AG09319 (cell line): ENCODE measurements around the gene PAPPA.

Experiments used
- DNase-seq: peaks from one replicate; pipeline ENCODE4 v3.0.0-alpha.2; 2010; ENCODE audit warnings: low read depth; ENCODE audit errors: extremely low read depth
- TF ChIP-seq, protein P1 (sequence below): IDR thresholded peaks from 2 replicates; pipeline ENCODE4 v1.5.1; 2011; ENCODE audit warnings: low read depth, mild to moderate bottlenecking, inconsistent platforms, low read length, moderate library complexity

Gene PAPPA

DNA sequence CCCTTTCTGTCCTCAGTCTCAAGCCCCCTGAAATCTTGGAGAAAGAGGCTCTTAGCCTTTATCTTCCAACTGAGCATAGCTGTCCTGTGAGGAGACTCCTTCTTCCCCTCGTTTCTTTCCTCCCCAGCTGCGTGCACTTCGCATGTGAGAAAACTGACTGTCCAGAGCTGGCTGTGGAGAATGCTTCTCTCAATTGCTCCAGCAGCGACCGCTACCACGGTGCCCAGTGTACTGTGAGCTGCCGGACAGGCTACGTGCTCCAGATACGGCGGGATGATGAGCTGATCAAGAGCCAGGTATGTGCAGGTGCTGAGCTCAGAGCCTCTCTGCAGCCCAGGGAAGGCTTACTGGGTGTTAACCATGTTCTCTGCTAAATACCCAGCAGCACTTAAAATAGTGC lies 190.8 kb downstream of the PAPPA start:
- TF ChIP-seq, protein P1, sequence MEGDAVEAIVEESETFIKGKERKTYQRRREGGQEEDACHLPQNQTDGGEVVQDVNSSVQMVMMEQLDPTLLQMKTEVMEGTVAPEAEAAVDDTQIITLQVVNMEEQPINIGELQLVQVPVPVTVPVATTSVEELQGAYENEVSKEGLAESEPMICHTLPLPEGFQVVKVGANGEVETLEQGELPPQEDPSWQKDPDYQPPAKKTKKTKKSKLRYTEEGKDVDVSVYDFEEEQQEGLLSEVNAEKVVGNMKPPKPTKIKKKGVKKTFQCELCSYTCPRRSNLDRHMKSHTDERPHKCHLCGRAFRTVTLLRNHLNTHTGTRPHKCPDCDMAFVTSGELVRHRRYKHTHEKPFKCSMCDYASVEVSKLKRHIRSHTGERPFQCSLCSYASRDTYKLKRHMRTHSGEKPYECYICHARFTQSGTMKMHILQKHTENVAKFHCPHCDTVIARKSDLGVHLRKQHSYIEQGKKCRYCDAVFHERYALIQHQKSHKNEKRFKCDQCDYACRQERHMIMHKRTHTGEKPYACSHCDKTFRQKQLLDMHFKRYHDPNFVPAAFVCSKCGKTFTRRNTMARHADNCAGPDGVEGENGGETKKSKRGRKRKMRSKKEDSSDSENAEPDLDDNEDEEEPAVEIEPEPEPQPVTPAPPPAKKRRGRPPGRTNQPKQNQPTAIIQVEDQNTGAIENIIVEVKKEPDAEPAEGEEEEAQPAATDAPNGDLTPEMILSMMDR: no peak
- no peak for DNase-seq

DNA sequence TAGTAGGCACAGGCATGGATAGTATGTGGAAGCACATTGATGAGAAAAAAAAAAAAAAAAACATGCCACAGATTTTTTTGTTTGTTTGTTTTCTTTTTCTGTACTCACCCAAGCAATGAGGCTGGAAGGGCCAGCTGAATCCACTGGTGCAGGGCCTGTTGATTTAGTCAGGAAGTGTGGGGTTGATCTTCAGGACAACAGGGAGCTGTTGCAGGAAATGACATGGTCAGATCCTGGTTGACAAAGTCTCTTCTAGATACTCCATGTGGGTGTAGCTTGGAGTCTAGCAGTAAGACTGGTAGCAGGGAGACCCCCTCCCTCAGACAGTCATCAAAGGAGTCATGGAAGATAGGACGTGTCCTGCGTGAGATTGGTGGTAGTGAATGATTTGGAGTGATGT lies 191.8 kb downstream of the PAPPA start:
- TF ChIP-seq, protein P1: no peak

DNA sequence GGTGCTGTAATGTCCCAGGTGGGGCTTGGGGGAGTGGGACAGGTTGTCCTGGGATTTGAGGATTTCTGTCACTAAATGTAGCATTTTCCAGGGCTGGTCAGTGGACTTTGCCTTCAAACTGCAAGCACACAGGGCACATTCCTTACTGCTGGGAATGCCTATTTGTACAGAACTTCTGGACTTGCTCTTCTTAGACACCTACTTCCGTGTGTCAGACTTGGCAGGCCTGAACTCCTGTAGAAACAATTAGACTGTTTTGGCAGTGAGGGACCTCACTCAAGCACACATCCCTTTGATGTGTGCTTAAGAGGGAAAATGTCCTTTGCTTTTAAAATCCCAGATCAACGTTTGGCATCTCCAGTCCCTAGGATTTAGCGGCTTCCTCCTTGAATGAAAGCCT lies 192.2 kb downstream of the PAPPA start:
- no peak for DNase-seq
- TF ChIP-seq, protein P1: no peak

More for the DNA sequence above, 191.8 kb downstream of the PAPPA start:
- no peak for DNase-seq

DNA sequence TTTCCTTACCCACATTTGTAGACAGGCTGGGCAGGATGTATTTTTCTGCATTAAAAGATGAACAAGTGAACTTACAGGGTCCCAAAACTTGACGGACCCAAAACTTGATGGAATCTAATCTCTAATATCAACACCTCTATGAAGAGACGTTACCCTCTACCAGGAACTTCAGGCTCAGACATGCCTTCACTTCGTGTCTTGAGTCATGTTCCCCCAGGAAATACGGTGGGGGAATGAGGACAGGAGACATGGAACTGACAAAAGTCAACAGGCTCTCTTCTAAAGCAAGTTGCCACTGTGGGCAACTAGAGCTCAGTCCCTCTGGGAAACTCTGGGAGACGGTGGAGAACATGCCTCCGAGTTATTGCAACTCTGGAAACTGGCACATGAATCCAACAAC lies 196.1 kb downstream of the PAPPA start:
- no peak for DNase-seq
- TF ChIP-seq, protein P1: no peak

DNA sequence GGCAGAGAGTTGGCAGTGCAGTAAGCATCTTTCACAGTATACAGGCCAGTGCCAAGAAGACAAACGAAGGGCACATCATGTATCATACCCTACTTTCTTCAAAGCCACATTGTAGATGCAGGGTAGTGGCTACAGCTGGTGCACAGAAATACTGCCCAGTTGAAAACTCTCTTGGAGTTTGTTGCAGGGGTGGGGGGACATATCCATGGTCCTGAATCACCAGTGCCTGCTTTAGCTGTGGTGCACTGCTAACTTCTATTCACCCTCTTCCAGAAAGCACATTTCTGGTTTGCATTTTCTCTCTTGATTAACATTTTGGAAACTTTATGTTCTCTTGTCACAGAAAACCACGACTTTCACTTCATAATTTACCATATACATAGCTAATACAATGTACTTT lies 196.6 kb downstream of the PAPPA start:
- no peak for DNase-seq
- TF ChIP-seq, protein P1: no peak

DNA sequence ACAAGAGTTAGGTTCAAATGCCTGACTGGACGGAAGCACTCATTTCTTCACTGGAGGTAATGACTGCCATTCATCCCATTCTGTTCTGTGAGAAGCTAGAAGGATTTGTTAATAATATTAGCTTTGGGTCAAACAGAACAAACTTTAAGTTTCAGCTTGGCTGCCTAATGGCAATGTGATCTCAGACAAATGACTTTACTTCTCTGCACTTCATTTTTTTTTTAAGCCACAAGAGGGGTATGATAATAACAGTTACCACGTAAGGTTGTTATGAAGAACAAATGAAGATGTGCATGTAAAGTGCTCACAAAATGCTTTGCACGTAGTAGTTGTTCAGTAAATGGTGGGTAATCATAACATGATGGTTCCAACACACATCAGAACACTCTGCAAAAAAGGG lies 199.4 kb downstream of the PAPPA start:
- no peak for DNase-seq
- TF ChIP-seq, protein P1: no peak

DNA sequence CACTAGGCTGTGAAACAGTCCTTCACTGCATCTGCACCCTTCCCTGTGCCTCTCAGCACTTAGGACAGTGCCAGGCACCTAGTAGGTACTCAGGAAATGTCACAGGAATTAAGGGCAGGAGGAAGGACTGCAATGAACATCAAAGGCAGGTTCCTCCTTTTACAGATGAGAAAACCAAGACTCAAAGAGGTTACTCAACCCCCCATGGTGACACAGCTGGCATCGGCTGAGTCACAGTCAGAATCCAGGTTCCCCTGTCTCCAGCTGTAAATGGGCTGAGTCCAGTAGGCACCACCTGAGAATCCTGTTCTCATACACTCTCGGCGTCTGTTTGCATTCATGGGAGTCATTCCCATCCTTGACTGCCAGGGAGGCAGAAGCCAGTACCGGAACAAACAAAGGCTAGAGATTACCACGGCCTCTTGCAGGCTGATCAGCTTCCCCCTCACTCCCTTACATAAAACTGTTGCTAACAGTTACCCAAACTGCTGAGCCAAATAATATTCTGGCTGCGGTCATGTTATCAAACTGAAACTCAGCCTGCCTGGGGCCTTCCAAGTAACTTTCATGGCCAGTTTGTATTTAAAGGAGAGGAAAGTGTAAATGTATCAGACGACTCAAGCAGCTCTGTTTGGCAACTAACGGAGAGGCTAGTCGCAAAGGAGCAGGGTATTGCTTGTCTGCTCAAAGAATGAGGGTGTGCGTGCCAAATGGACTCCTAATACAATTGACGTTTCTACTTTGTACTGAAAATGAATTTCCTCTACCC lies 201.7 kb downstream of the PAPPA start:
- no peak for DNase-seq
- TF ChIP-seq, protein P1: no peak
